Ishikawa (cell line): Measurements from ENCODE around the gene ZCCHC8.

Source experiments
- CEBPB ChIP-seq: IDR thresholded peaks from 2 replicates; pipeline ENCODE4 v1.6.1; 2012
- CREB1 ChIP-seq: IDR thresholded peaks from 2 replicates; pipeline ENCODE4 v1.6.1; 2012; ENCODE audit warnings: low read depth
- EGR1 ChIP-seq: IDR thresholded peaks from 2 replicates; pipeline ENCODE4 v1.6.1; 2012
- EP300 ChIP-seq: IDR thresholded peaks from 2 replicates; pipeline ENCODE4 v1.6.1; 2012; ENCODE audit warnings: borderline replicate concordance
- FOXM1 ChIP-seq: IDR thresholded peaks from 2 replicates; pipeline ENCODE4 v1.6.1; 2012; ENCODE audit warnings: low read depth, borderline replicate concordance
- MAX ChIP-seq: IDR thresholded peaks from 2 replicates; pipeline ENCODE4 v1.6.1; 2012
- NFIC ChIP-seq: IDR thresholded peaks from 2 replicates; pipeline ENCODE4 v1.6.1; 2012
- RAD21 ChIP-seq: IDR thresholded peaks from 2 replicates; pipeline ENCODE4 v1.6.1; 2012; ENCODE audit warnings: low read depth
- REST ChIP-seq: IDR thresholded peaks from 2 replicates; pipeline ENCODE4 v1.6.1; 2012; ENCODE audit warnings: low read depth, mild to moderate bottlenecking
- TAF1 ChIP-seq: IDR thresholded peaks from 2 replicates; pipeline ENCODE4 v1.6.1; 2012; ENCODE audit warnings: low read depth, mild to moderate bottlenecking
- TCF12 ChIP-seq: IDR thresholded peaks from 2 replicates; pipeline ENCODE4 v1.6.1; 2012; ENCODE audit warnings: low read depth
- TEAD4 ChIP-seq: IDR thresholded peaks from 2 replicates; pipeline ENCODE4 v1.6.1; 2012
- YY1 ChIP-seq: IDR thresholded peaks from 2 replicates; pipeline ENCODE4 v1.6.1; 2012; ENCODE audit warnings: low read depth
- ZBTB7A ChIP-seq: IDR thresholded peaks from 2 replicates; pipeline ENCODE4 v1.6.1; 2012; ENCODE audit warnings: low read depth
- TF ChIP-seq, protein P1 (sequence below): IDR thresholded peaks from 2 replicates; pipeline ENCODE4 v1.6.1; 2012

The ZCCHC8 gene

GRCh38 chr12:122523280-122523679, 22.5 kb upstream of the ZCCHC8 start:
- TF ChIP-seq CEBPB (no peak), CREB1 (no peak), ZBTB7A (no peak), TAF1 (no peak), TEAD4 (no peak), RAD21 (no peak), REST (no peak), EP300 (no peak), YY1 (no peak), NFIC (no peak), FOXM1 (no peak), TCF12 (no peak), EGR1 (no peak), MAX (no peak)

GRCh38 chr12:122520676-122521075, 19.9 kb upstream of the ZCCHC8 start:
- no peak for TF ChIP-seq TEAD4
- TF ChIP-seq, protein P1, sequence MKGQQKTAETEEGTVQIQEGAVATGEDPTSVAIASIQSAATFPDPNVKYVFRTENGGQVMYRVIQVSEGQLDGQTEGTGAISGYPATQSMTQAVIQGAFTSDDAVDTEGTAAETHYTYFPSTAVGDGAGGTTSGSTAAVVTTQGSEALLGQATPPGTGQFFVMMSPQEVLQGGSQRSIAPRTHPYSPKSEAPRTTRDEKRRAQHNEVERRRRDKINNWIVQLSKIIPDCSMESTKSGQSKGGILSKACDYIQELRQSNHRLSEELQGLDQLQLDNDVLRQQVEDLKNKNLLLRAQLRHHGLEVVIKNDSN = no peak
- no peak for TF ChIP-seq CREB1
- TF ChIP-seq EGR1 = no peak
- TF ChIP-seq ZBTB7A = no peak
- no peak for TF ChIP-seq NFIC
- TF ChIP-seq CEBPB = no peak
- no peak for TF ChIP-seq REST
- TF ChIP-seq MAX = no peak
- TF ChIP-seq TAF1 = no peak
- TF ChIP-seq RAD21 = no peak
- no peak for TF ChIP-seq TCF12
- TF ChIP-seq EP300 = no peak
- no peak for TF ChIP-seq FOXM1
- no peak for TF ChIP-seq YY1

- no peak for TF ChIP-seq CREB1
Measured at GRCh38 chr12:122519418-122519817, 18.7 kb upstream of the ZCCHC8 start.

DNA sequence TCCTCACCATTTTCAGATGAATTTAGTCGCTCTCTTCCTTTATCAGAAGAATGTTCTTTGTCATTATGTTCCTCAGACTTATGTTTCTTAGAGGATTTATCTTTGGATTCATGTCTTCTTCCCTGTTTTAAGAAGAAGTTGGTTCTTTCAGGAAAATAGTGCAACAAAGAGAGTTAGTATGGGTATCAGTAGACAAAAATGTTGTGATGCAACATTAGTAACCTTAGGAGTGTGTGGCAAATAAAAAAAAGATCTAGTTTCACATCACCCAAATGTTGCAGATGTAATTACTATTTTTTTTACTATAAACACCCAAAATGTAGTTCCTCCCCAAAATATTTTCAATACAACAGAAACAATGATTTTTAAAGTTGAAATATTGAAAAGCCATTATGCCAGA, 18.2 kb upstream of the ZCCHC8 start:
- TF ChIP-seq YY1 = no peak
- no peak for TF ChIP-seq MAX
- TF ChIP-seq CREB1 = no peak
- no peak for TF ChIP-seq CEBPB
- TF ChIP-seq REST = no peak
- no peak for TF ChIP-seq ZBTB7A
- no peak for TF ChIP-seq EGR1
- no peak for TF ChIP-seq NFIC
- TF ChIP-seq TCF12 = no peak
- TF ChIP-seq TAF1 = no peak
- TF ChIP-seq, protein P1 = no peak
- no peak for TF ChIP-seq RAD21

DNA sequence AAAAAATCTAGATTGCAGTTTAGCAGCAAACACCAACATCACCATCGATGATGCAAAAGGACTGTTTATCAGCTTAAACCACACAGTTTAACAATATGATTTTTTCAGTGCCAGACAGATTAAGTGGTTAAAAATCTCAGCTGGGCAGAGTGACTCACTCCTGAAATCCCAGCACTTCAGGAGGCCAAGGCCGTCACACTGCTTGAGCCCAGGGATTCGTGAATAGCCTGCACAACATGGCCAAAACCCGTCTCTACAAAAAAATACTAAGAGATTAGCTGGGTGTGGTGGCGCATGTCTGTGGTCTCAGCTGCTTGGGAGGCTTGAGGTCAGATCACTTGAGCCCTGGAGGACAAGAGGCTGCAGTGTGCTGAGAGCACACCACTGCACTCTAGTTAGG, 17.1 kb upstream of the ZCCHC8 start:
- no peak for TF ChIP-seq REST
- no peak for TF ChIP-seq EGR1
- TF ChIP-seq ZBTB7A = no peak
- TF ChIP-seq TCF12 = no peak
- no peak for TF ChIP-seq TAF1
- TF ChIP-seq YY1 = no peak
- no peak for TF ChIP-seq TEAD4
- no peak for TF ChIP-seq CEBPB
- TF ChIP-seq EP300 = no peak
- TF ChIP-seq MAX = no peak
- no peak for TF ChIP-seq FOXM1
- TF ChIP-seq, protein P1 = no peak
- no peak for TF ChIP-seq RAD21
- TF ChIP-seq NFIC = no peak
- TF ChIP-seq CREB1 = no peak
